GM19468 (cell line): ENCODE results near the gene MYDGF.

Experiments used
- ATAC-seq: cut with Tn5 transposase; IDR thresholded peaks from one replicate; pipeline ENCODE4 v1.9.1; 2021; ENCODE audit warnings: mild to moderate bottlenecking, moderate library complexity, moderate number of reproducible peaks; ENCODE audit not compliant: unreplicated experiment; ENCODE audit errors: extremely low read depth

The MYDGF gene

DNA sequence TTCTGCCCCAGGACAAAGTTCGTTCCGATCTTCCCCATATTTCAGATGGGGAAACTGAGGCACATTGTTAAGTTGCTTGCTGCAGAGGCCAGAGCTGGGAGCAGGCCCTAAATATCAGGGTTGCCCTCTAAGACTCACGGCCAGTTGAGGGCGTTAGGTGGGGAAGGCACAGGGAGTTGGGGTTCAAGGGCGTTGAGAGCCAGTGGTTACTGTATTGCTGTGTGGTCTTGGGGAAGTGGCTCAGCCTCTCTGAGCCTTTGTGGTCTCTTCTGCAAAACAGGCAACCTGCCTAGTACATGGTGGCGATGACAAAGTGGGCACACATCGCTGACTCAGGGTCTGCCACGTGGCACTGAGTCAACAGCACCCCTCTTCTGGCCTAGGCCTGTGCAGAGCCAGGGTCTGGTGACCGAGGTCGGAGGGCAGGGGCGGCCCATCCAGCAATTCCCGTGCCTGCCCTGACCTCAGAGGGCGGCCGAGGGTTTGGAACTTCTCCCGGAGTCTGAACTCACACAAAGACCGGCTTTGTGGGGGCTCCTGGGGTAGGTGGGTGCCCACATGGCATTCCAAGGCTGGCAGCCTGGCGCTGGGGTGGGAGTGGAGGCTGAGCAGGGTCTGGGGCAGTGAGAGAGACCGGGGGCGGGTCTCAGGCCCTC, 20.6 kb downstream of the MYDGF start:
- ATAC-seq: no peak

DNA sequence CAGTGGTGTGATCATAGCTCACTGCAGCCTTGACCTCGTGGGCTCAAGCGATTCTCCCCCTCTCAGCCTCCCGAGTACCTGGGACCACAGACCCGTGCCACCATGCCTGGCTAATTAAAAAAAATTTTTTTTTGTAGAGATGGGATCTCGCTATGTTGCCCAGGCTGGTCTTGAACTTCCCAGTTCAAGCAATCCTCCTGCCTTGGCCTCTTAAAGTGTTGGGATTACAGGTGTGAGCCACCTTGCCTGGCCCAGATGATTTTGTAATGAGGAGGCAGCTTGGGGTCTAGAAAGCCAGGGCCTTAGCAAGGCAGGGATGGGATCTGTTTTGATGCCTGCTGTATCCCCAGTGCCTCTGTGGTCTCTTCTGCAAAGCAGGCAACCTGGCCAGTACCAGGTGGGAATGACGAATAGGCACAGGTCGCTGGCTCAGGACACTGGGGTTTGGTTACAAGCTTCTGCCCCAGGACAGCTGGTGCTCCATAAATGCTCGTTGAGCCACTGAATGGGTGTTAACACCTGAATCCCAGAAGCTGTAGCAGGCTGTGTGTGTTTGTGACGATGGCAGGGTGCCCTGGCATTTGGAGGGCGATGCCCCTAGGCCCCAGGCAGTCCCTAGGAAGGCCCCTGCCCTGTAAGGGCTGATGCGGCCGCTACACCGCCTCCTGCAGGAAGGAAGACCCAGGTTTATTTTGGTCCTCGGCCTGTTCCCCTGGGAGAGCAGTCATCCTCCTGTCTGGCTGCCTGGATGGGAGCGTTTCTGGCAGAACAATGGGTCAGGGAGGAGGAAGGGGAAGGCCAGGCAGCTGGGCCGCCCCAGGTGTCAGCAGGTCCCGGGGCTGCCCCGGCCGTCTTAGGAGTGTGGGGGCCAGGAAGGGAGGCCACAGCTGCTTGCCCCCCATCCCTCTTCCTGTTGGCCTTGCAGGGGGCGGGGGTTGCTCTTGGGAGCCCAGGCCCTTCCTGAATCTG, 22.2 kb downstream of the MYDGF start:
- ATAC-seq: no peak

- ATAC-seq: no peak
These were observed 24.4 kb downstream of the MYDGF start for GRCh38 chr19:4645718-4646117.

- no peak for ATAC-seq
These were observed 27.5 kb downstream of the MYDGF start for GRCh38 chr19:4642625-4643024.

GRCh38 chr19:4641132-4641531, 29.0 kb downstream of the MYDGF start:
- ATAC-seq: no peak

GRCh38 chr19:4640247-4641000, 29.7 kb downstream of the MYDGF start:
- no peak for ATAC-seq

- no peak for ATAC-seq
These were observed 30.5 kb downstream of the MYDGF start for GRCh38 chr19:4639531-4640246.

DNA sequence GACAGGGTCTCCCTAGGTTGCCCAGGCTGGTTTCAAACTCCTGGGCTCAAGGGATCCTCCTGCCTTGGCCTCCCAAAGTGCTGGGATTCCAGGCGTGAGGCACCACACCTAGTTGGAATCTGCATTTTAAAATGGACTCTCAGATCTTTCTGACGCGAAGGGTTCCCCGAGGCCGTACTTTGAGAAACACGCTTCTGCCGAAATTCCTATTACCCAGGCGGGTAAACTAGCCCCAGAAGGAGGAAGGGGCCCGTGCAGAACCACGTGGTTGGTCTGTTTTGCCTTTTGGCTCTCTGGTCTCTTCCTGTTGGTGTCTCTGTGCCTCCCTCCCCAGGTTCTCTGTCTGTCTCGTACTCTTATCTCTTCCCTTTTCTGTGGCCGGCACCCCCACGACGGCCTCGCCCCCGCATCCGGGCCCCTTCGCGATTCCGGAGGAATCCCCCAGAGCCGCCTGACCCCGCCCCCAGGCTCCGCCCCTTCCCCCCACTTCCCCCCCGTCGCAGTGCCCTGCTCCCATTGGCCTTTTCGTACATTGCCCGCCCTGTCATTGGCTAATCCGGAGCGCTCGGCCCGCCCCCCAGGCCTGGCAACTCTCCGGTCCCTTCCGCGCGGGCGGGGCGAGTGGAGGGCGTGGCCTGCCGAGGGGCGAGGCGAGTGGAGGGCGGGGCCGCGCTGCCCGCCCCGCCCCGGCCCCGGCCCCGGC, 31.2 kb downstream of the MYDGF start, which contains the start of gene TNFAIP8L1:
TSS of gene TNFAIP8L1 (plus strand) at position 689 of the 703 bp plus-strand sequence. CDS start 12,354 bp downstream, outside the sequence.
- ATAC-seq: peak; percentile 53

DNA sequence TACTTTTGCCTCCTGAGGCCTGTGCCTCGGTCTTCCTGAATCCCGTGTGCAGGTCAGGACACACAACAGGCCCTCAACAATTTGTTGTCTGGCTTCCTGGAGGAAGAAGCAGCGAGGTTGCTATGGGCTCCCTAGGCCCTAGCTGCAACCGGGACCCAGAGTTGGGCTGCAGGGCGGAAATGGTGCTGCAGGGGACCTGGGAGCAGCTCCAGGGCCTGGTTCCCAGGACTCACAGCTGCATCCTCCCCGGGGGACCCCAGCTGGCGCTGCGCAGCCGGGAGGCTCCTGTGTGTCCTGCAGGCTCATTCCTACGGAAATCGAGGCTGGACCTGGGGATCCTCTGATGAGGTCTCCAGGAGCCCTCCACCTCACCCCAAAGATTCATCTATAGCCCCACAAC, 31.8 kb downstream of the MYDGF start:
- no peak for ATAC-seq

GRCh38 chr19:4636761-4637160, 33.4 kb downstream of the MYDGF start:
- no peak for ATAC-seq

DNA sequence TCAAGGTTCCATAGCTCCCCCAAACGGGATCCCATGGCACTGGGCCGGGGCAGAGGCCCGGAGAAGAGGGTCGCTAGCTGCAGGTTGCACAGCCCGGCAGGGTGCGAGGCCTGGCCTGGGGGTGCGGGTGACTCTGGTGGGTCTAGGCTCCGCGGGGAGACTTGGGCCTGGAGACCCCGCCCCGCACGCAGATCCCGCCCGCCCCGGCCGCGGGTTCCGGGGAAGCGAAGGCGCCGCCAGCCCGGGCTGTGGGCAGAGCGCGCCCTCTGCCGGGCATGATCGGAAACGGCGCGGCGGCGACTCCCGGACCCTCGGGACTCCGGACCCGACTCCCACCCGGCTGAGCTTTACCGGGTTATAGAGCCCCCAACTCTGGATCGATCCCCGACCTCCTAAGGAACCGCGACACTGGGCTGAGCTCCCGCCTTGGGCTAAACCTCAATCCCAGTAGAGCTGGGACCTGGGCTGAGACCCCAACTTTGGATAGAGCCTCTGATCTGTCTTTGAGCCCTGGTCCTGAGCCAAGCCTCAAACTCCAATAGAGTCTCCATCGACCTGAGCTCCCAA, 33.9 kb downstream of the MYDGF start:
- no peak for ATAC-seq

DNA sequence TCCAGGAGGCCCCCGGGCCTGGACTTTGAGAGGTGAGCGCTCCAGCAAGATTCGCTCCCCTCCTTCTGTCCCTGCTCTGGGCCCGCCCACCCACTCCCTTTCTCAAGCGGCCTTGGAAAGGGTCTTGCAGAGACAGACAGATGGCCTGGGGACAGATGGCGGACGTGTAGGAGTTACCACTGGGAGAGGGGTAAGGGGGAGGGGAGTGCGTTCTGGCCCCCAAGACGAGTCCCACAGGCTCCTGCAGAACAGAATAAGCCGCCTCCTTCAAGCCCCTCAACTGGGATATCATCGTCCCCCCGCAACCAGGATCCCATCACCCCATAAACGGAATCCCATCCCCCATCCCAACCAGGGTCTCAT, 34.4 kb downstream of the MYDGF start:
- ATAC-seq: no peak

DNA sequence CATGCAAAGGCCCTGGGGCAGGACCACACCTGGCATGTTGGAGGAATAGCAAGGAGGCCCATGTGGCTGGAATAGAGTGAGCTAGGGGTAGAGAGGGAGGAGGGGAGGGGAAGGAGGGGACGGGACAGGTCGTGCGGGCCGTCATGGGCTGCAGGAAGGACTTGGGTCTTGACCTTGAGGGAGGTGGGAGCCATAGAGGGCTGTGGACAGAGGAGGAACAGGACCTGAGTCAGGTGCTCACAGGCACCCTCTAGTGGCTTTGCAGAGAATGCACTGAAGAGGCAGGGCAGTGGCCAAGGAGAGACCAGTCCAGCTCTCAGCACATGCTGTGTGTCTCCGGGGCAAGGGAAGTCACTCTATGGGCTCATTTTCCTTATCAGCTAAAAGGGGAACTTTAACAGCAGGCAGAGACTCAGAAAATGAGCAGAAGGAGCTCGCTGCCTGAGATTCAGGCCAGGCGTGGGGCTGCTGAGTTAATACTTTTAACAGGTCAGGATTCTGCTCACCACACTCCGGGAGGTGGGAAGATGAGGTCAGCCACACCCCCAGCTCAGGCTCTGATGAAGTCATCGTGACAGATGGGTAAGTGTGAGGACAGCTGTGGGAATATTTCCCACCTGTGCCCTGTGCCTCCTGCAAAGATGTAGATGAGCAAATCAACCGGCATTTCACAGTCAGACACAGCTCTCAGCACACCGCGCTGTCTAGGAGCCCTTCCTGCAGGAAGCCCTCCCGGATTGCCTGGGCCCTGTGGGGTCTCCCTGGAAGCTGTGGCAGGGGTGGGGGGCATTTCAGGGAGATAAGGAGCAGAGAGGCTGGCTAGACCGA, 36.8 kb downstream of the MYDGF start:
- ATAC-seq: no peak

- no peak for ATAC-seq
These were observed 45.3 kb downstream of the MYDGF start for GRCh38 chr19:4624733-4625362.

- no peak for ATAC-seq
These were observed 45.8 kb downstream of the MYDGF start for GRCh38 chr19:4624301-4624700.

GRCh38 chr19:4622695-4623421, 47.3 kb downstream of the MYDGF start:
- ATAC-seq: no peak

DNA sequence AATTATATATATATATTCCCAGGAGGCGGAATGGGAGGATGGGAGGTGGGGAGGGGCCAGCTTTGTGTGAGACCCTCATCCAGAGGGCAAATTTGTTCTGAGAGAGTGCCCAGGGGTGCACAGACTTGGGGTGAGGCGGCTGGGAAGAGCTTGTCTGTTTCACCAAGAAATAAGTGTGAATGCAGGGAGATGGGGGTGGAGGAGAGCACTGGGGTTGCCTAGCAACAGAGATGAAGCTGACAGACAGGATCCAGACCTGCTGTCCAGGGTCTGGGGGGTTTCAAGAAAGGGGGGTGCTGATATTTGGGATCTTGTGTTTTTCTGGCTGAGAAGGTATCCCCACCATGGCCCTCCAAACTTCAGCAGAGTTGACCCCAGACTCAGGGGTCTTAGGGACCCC, 49.5 kb downstream of the MYDGF start:
- ATAC-seq: no peak
